Thoracic aorta endothelial cell (primary cell): ENCODE measurements around the gene SOSTDC1. TPM values are rescaled to one million over a fixed set of nuclear protein-coding genes. Genes with fewer than 3 reads are reported as not detected.

Source experiments
- small RNA-seq: library from RNA; depleted of rRNA; stranded (forward); fragments of <200 nt; gene quantifications from one replicate; pipeline ENCODE3, GENCODE V24; 2012
- total RNA-seq: library from RNA; depleted of rRNA; stranded (reverse); fragments of >200 nt; gene quantifications from 2 replicates; pipeline ENCODE4 v1.2.3, GENCODE V29; 2012

Gene SOSTDC1
- total RNA-seq: not detected in 2 replicates

GRCh38 chr7:16465469-16466361, at the start of gene SOSTDC1:
TSS of gene SOSTDC1 (minus strand) at chr7:16465738. CDS start at chr7:16465668, 70 bp downstream.

GRCh38 chr7:16421333-16422102, 44.0 kb downstream of the SOSTDC1 start, which contains the start of gene CRPPA:
TSS of gene CRPPA (minus strand) at chr7:16421538. CDS start at chr7:16421322, 216 bp downstream.

Small RNA genes within 50 kb of the gene (small RNA-seq; reads per million reads assigned to genes)
- gene AC005014.3: not detected

Other genes with a start within 250 kb of the SOSTDC1 start
- gene CRPPA, start 44.2 kb downstream of the SOSTDC1 start, total RNA-seq: 2.2 and 2.3 TPM in 2 replicates
- gene LRRC72, start 61.1 kb upstream of the SOSTDC1 start, total RNA-seq: not detected in 2 replicates
- gene ANKMY2, start 180.0 kb upstream of the SOSTDC1 start, total RNA-seq: 9.8 and 12.5 TPM in 2 replicates
- gene BZW2, start 180.4 kb upstream of the SOSTDC1 start, total RNA-seq: 122 and 137 TPM in 2 replicates